HTR-8/SVneo (cell line): ENCODE data around the gene POLR1G.
A peak's percentile ranks its signal among the peaks of the same experiment; 100 is the strongest.
"Not testable (repeated sequence)": the region's sequence is repeated elsewhere in the genome, so short reads cannot be mapped to it uniquely, and the experiment has no call there.

Experiments
- DNase-seq: peaks from one replicate; pipeline ENCODE4 v3.0.0; 2011; ENCODE audit warnings: low spot score, mixed read lengths; ENCODE audit not compliant: insufficient read length
- FAIRE-seq: peaks from 2 replicates; lab custom pipeline; 2011; peaks lifted over from hg19 to GRCh38; lab: Jason Lieb, UNC

The POLR1G gene

DNA sequence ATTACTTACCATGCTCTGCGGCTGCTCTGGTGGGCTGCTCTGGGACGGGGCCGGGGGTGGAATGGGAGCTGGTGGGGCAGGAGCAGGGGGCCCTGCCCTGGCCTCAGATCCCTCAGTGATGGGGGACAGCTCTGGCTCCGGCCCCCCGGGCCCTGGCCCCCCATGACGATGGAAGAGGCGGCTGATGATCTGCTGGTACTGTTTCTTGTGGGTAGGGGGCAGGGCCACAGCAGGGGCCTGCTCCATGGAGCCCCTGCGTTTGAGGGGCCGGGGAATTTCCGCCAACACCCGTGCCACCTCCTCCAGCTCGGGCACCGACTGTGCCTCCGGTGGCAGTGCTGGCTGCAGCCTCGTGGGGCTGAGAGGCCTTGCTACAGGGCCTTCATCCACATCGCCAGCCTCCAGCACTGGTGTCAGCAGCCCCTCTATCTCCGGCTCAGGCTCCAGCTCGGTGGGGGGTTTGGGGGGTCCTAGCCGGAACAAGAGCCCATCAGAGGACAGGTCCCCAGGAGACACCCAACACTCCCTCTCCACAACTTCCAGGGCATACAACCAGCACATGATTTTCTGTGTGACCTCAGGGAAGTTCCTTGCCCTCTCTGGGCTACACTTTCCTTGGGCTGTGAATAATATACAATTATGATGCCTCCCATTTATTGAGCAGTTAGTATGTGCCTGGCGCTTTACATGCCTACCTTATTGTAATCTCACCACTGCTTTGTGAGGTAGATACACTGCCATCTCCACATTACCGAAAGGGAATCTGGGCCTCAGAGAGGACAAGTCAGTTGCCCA lies 14.4 kb upstream of the POLR1G start:
- no peak for FAIRE-seq

GRCh38 chr19:45395821-45396617 lies 10.4 kb upstream of the POLR1G start:
- DNase-seq (no peak), FAIRE-seq (no peak)

More for the DNA sequence above, 14.4 kb upstream of the POLR1G start:
- no peak for DNase-seq

- FAIRE-seq (peak; percentile 9), DNase-seq (no peak)
Observed at GRCh38 chr19:45400192-45400591, 6.3 kb upstream of the POLR1G start.

- FAIRE-seq (no peak), DNase-seq (no peak)
Observed at GRCh38 chr19:45401815-45402214, 4.6 kb upstream of the POLR1G start.

- FAIRE-seq (no peak), DNase-seq (peak; percentile 66)
Observed at GRCh38 chr19:45402298-45403061, 4.0 kb upstream of the POLR1G start.

DNA sequence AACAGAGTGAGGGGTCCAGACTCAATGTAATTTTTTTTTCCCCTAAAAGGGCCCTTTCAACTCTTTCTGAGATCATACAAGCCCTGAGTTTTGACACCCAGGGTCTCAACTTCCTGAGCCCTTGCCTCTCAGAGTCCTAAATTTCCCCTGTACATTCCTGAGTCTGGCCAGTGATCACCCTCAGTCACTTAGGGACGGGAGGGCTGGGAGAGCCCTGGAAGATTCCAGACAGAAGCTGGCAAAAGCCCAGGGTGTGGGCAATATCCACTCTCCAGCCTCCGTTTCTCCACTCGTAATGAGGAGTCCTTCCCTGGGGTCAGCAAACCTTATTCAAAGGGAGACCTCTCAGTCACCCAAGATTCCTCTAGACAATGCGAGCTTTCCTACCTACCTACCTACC lies 3.2 kb upstream of the POLR1G start:
- DNase-seq (no peak), FAIRE-seq (no peak)

DNA sequence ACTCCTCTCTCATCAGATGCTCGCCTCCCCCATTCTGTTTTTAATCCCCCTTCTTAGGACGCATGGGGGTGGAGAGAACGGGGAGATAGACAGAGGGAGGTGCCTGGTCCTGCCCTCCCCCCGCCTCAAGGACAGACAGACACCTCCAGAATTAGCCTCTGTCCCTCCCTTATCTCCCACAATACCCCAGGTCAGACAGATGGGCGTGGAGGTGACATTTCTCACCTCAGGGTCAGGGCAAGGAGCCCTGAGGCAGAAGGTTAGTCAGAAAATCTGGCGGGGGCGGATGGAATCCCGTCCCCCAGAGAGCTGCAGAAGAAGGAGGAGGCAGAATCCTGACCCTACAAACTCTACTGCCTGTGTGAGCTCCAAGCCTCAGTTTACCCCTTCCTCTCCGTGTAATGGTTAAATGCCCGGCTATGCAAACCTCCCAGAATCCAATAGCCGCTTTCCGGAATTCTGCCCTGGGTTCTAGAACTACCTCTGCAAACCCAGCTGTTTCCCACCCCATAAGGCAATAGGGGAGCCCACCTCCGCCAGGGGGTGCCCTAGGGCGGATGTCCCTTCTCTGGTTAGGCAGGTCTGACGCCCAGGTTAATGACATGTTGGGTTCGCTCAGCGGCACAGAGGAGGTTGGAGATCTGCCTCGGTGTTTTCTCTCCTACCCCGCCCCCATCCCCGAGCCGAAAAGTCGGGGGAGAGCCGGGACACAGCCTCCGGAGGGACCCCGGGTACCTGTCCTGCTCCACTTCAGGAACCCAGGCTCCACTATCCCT lies 2.5 kb upstream of the POLR1G start:
- DNase-seq (no peak), FAIRE-seq (no peak)

- DNase-seq (peak; percentile 53), FAIRE-seq (no peak)
Observed at GRCh38 chr19:45404557-45405434, 1.6 kb upstream of the POLR1G start, which contains the start of gene PPP1R13L. PPP1R13L (minus strand) TSS chr19:45405069; CDS start chr19:45398318, 6,751 bp downstream.

DNA sequence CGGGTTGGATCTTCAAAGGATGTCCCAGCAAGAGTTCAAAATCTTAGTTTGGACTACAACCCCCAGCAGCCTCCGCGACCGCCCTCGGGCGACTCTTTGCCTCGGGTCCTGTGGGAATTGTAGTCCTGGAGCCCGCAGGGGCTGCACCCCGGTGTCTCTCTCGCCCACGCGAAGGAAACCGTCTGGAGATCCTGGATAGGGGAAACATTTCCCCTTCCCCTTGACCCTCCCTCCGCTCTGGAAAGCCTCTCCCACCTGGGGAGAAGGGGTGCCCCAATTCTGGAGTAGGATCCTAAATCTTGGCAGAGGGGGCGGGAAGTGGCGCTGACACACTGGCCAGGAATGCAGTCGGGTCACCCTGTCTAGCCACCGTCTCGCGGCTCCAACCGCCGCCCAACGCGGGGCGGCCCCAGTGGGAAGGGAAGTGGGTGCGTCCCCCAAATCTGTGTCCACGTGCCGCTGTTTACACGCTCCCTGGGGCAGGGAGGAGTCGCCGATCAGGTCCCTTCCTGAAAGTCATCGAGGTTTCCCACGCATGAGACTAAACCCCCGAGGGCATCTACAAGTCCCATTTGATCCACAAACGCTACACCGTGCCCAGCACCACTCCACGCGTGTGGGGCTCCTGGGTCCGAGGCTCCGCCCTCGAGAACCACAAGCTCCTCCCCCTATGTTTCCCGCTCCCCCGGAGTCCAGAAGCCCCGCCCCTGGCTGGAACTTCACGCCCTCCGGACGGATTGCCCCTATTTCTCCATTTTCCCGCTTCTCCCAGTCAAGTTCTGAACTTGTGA lies 814 bp upstream of the POLR1G start:
- peak; percentile 86 for FAIRE-seq

GRCh38 chr19:45407091-45407375 lies 589 bp downstream of the POLR1G start:
- FAIRE-seq = no peak
- DNase-seq = no peak

More for the DNA sequence above, 814 bp upstream of the POLR1G start:
- peak; percentile 92 for DNase-seq

GRCh38 chr19:45407585-45407984 lies 1.1 kb downstream of the POLR1G start:
- FAIRE-seq, DNase-seq: not testable (repeated sequence)

DNA sequence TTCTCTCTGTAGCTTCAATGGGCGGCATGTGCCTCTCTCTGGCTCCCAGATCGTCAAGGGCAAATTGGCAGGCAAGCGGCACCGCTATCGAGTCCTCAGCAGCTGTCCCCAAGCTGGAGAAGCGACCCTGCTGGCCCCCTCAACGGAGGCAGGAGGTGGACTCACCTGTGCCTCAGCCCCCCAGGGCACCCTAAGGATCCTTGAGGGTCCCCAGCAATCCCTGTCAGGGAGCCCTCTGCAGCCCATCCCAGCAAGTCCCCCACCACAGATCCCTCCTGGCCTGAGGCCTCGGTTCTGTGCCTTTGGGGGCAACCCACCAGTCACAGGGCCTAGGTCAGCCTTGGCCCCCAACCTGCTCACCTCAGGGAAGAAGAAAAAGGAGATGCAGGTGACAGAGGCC lies 1.7 kb downstream of the POLR1G start:
- DNase-seq (no peak), FAIRE-seq (no peak)

DNA sequence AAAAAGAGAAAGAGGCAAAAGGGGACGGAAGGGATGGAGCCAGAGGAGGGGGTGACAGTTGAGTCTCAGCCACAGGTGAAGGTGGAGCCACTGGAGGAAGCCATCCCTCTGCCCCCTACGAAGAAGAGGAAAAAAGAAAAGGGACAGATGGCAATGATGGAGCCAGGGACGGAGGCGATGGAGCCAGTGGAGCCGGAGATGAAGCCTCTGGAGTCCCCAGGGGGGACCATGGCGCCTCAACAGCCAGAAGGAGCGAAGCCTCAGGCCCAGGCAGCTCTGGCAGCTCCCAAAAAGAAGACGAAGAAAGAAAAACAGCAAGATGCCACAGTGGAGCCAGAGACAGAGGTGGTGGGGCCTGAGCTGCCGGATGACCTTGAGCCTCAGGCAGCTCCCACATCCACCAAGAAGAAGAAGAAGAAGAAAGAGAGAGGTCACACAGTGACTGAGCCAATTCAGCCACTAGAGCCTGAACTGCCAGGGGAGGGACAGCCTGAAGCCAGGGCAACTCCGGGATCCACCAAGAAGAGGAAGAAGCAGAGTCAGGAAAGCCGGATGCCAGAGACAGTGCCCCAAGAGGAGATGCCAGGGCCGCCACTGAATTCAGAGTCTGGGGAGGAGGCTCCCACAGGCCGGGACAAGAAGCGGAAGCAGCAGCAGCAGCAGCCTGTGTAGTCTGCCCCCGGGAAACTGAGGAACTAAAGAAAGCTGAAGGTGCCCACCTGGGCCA lies 2.5 kb downstream of the POLR1G start:
- DNase-seq = no peak
- FAIRE-seq = no peak

DNA sequence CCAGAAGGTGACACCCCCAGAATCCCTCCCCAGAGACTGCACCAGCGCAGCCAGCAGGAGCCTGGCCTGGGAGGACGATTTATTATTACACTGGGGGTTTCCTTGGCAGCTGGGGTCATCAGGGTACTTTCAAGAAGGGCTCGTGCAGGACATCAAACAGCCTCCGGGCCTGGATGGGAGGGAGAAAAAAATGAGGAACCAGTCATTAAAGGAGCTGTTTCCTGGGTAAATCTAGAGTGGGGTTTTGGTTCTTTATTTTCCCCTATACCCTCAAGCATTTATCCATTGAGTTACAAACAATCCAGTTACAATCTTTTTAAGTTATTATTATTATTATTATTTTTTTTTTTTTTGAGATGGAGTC lies 3.1 kb downstream of the POLR1G start:
- no peak for DNase-seq
- no peak for FAIRE-seq

- FAIRE-seq = not testable (repeated sequence)
Observed at GRCh38 chr19:45410330-45410729, 3.9 kb downstream of the POLR1G start.

GRCh38 chr19:45413497-45413896 lies 7.1 kb downstream of the POLR1G start:
- no peak for FAIRE-seq
- DNase-seq = no peak

More at GRCh38 chr19:45410330-45410729, 3.9 kb downstream of the POLR1G start:
- not testable (repeated sequence) for DNase-seq

- FAIRE-seq (no peak), DNase-seq (no peak)
Observed at GRCh38 chr19:45414468-45414867, 8.0 kb downstream of the POLR1G start.

- DNase-seq (no peak), FAIRE-seq (no peak)
Observed at GRCh38 chr19:45417151-45417550, 10.7 kb downstream of the POLR1G start.
